GM12878 (cell line): ENCODE measurements around the gene PCED1B. TPM values are rescaled to one million over a fixed set of nuclear protein-coding genes. Genes with fewer than 3 reads are reported as not detected.

Experiments
- ATAC-seq: fragments of 200-7000 bp; cut with Tn5 transposase; 3 replicates; pipeline ENCODE4 v1.9.1; 2020; ENCODE audit warnings: mild to moderate bottlenecking, moderate library complexity
- BruUV-seq: library from RNA; stranded (reverse); fragments of 400-500 nt; replicated peaks from 2 replicates; lab custom pipeline; 2021; lab: Mats Ljungman, UMichigan
- CTCF ChIA-PET: fragments of 300-600 bp; sonication (Branson Sonifier 250); formaldehyde crosslinking; extraction: SDS; loops from one replicate; lab custom pipeline; 2021; ENCODE audit warnings: inconsistent platforms; lab: Yijun Ruan, JAX
- POLR2A ChIA-PET: fragments of 350-600 bp; formaldehyde crosslinking; extraction: SDS; loops from one replicate; lab custom pipeline; 2021; ENCODE audit warnings: inconsistent platforms; lab: Charles Lee
- RAD21 ChIA-PET: fragments of 300-600 bp; sonication (Branson Sonifier 250); formaldehyde crosslinking; loops from one replicate; lab custom pipeline; 2023; ENCODE audit warnings: antibody characterized with exemption; ENCODE audit not compliant: unreplicated experiment; lab: Charles Lee
- SMC1A ChIA-PET: fragments of 300-600 bp; sonication (Branson Sonifier 250); formaldehyde crosslinking; loops from one replicate; lab custom pipeline; 2023; ENCODE audit not compliant: unreplicated experiment, uncharacterized antibody; lab: Charles Lee
- DNase-seq: peaks from one replicate; pipeline ENCODE4 v3.0.0-alpha.2; 2011; ENCODE audit warnings: low read depth, low spot score
- FAIRE-seq: peaks from 3 replicates; lab custom pipeline; 2011; peaks lifted over from hg19 to GRCh38; lab: Jason Lieb, UNC
- H2AFZ ChIP-seq: 2 replicates; pipeline ENCODE4 v1.6.0; 2011; ENCODE audit warnings: low read depth, low read length, control low read depth; ENCODE audit not compliant: control insufficient read depth
- H3K27ac ChIP-seq: 2 replicates; pipeline ENCODE4 v1.5.1; 2011; ENCODE audit warnings: control low read depth; ENCODE audit not compliant: control insufficient read depth, insufficient read depth
- H3K27me3 ChIP-seq, 2 experiments: replicated peaks in 1 of 2; 2 replicates each; pipeline versions ENCODE4 v1.6.0 to v1.6.1; 2011; ENCODE audit warnings: low read length in 1 of 2; ENCODE audit not compliant: control insufficient read depth in 2 of 2, insufficient read depth in 2 of 2
- H3K36me3 ChIP-seq, 2 experiments: 2 replicates each; pipeline ENCODE4 v1.5.1; 2011; ENCODE audit warnings: low read length in 1 of 2; ENCODE audit not compliant: control insufficient read depth in 2 of 2, insufficient read depth in 2 of 2
- H3K4me1 ChIP-seq: 2 replicates; pipeline ENCODE4 v1.6.1; 2011; ENCODE audit warnings: mild to moderate bottlenecking, low read length, moderate library complexity, mixed read lengths; ENCODE audit not compliant: control insufficient read depth, insufficient read depth
- H3K4me2 ChIP-seq: 2 replicates; pipeline ENCODE4 v1.6.0; 2011; ENCODE audit warnings: control low read depth; ENCODE audit not compliant: control insufficient read depth, insufficient read depth
- H3K4me3 ChIP-seq: fragments of 200-600 bp; sonication (generic); 2 replicates; pipeline ENCODE4 v1.5.1; 2016
- H3K79me2 ChIP-seq: 2 replicates; pipeline ENCODE4 v1.6.0; 2011; ENCODE audit warnings: low read length; ENCODE audit not compliant: control insufficient read depth, insufficient read depth
- H3K9ac ChIP-seq: 2 replicates; pipeline ENCODE4 v1.8.0; 2011; ENCODE audit warnings: low read length, control low read depth, mixed read lengths; ENCODE audit not compliant: control insufficient read depth, insufficient read depth
- H3K9me3 ChIP-seq: replicated peaks from 3 replicates; pipeline ENCODE4 v1.5.1; 2011; ENCODE audit warnings: mild to moderate bottlenecking, low read length; ENCODE audit not compliant: control insufficient read depth, insufficient read depth
- H4K20me1 ChIP-seq: 2 replicates; pipeline ENCODE4 v1.6.0; 2011; ENCODE audit not compliant: control insufficient read depth, insufficient read depth
- BRCA1 ChIP-seq: IDR thresholded peaks from 2 replicates; pipeline ENCODE4 v1.6.1; 2011; ENCODE audit warnings: low read depth, low read length, improper control_type of control experiment
- CHD4 ChIP-seq: fragments of 200-600 bp; sonication (generic); IDR thresholded peaks from 2 replicates; pipeline ENCODE4 v1.6.1; 2016; ENCODE audit warnings: mild to moderate bottlenecking
- EP300 ChIP-seq, 2 experiments: fragments of 150-350 bp in 1 of 2; IDR thresholded peaks; 2 replicates each; pipeline ENCODE4 v1.6.1; 2011 to 2012; ENCODE audit warnings: low read depth in 2 of 2, low read length in 2 of 2, borderline replicate concordance in 1 of 2, improper control_type of control experiment in 1 of 2, inconsistent platforms in 1 of 2; ENCODE audit not compliant: control insufficient read depth in 1 of 2
- ESRRA ChIP-seq: IDR thresholded peaks from 2 replicates; pipeline ENCODE4 v1.6.1; 2012; ENCODE audit warnings: mild to moderate bottlenecking, low read length, improper control_type of control experiment
- FOXK2 ChIP-seq: fragments of 450-650 bp; IDR thresholded peaks from 2 replicates; pipeline ENCODE4 v1.6.1; 2017; ENCODE audit warnings: mild to moderate bottlenecking, moderate library complexity
- IKZF1 ChIP-seq: fragments of 450-650 bp; conservative IDR thresholded peaks from 2 replicates; pipeline ENCODE4 v1.6.1; 2017; ENCODE audit warnings: antibody characterized with exemption, mild to moderate bottlenecking
- MEF2A ChIP-seq: IDR thresholded peaks from 2 replicates; pipeline ENCODE4 v1.6.1; 2011; ENCODE audit warnings: low read depth, mild to moderate bottlenecking, low read length, moderate library complexity; ENCODE audit not compliant: insufficient read depth
- NRF1 ChIP-seq: conservative IDR thresholded peaks from 2 replicates; pipeline ENCODE4 v1.6.1; 2011; ENCODE audit warnings: mild to moderate bottlenecking, low read depth, low read length, improper control_type of control experiment
- RELA ChIP-seq: fragments of 450-650 bp; IDR thresholded peaks from 2 replicates; pipeline ENCODE4 v1.8.0; 2014; ENCODE audit warnings: borderline replicate concordance; ENCODE audit not compliant: partially characterized antibody
- RFX5 ChIP-seq: IDR thresholded peaks from 2 replicates; pipeline ENCODE4 v1.6.1; 2011; ENCODE audit warnings: low read depth, low read length, improper control_type of control experiment
- YBX1 ChIP-seq: fragments of 450-650 bp; IDR thresholded peaks from 2 replicates; pipeline ENCODE4 v1.6.1; 2016; ENCODE audit warnings: antibody characterized with exemption
- WGBS: methylation state at CpG from one replicate; pipeline ENCODE4 v1.1.6; 2016; ENCODE audit warnings: low lambda C conversion rate; ENCODE audit not compliant: insufficient replicate concordance, insufficient coverage; ENCODE audit errors: missing lambda C conversion rate; 5-methylcytosine and 5-hydroxymethylcytosine counted together
- in situ Hi-C: fragments of 300-500 bp; cut with MboI; formaldehyde crosslinking; loops from 9 replicates; pipeline ENCODE4 v1.14.3; 2018; ENCODE audit warnings: mixed read lengths
- intact Hi-C: fragments of 100-400 bp; cut with micrococcal nuclease; formaldehyde crosslinking; loops from one replicate; pipeline ENCODE4 v1.14.2; 2022; ENCODE audit not compliant: unreplicated experiment
- polyA plus RNA-seq, 11 experiments: library from polyadenylated mRNA; depleted of rRNA in 4 of 11; unstranded in 6 of 11; stranded (reverse) in 5 of 11; fragments of >200 nt; fragmentation: Nextera tagmentation in 4 of 11; fragmentation: Illumina TruSeq in 1 of 11; extraction: Ambion mirVana in 4 of 11; extraction: Trizol in 1 of 11; gene quantifications; 1 replicate in 1 of 11; 2 replicates in 10 of 11; pipeline versions ENCODE4 v1.2.1 to v1.2.3, GENCODE V29; 2011 to 2016; ENCODE audit warnings: inconsistent platforms in 2 of 11, missing spikeins in 2 of 11, low read depth in 1 of 11
- total RNA-seq, 4 experiments: library from RNA; depleted of rRNA in 3 of 4; stranded (reverse); fragments of >200 nt in 3 of 4; fragmentation: Illumina TruSeq in 1 of 4; extraction: Trizol in 1 of 4; gene quantifications; 2 replicates each; pipeline versions ENCODE4 v1.2.1 to v1.2.3, GENCODE V29; 2013 to 2021
- TF ChIP-seq, protein P1 (sequence below): IDR thresholded peaks from 2 replicates; pipeline ENCODE4 v1.6.1; 2011; ENCODE audit warnings: borderline replicate concordance, low read depth, mild to moderate bottlenecking, moderate library complexity, mixed read lengths, low read length; ENCODE audit not compliant: insufficient read depth; ENCODE audit errors: extremely low read length
- TF ChIP-seq, protein P2 (sequence below): fragments of 450-650 bp; conservative IDR thresholded peaks from 2 replicates; pipeline ENCODE4 v1.6.1; 2017; ENCODE audit warnings: mild to moderate bottlenecking, moderate library complexity
- TF ChIP-seq, protein P3 (sequence below): IDR thresholded peaks from 2 replicates; pipeline ENCODE4 v1.6.1; 2011; ENCODE audit warnings: borderline replicate concordance, low read depth, mild to moderate bottlenecking, moderate library complexity, low read length; ENCODE audit not compliant: insufficient read depth, poor library complexity, severe bottlenecking
- TF ChIP-seq, protein P4 (sequence below): fragments of 450-650 bp; IDR thresholded peaks from 2 replicates; pipeline ENCODE4 v1.6.1; 2018; ENCODE audit warnings: mild to moderate bottlenecking, low read depth, moderate library complexity; ENCODE audit not compliant: partially characterized antibody

PCED1B gene
- total and polyA plus RNA-seq, 10 of the 15 experiments (the other 5 are each of a cell fraction or from before 2014, with no cell fraction given): 0.80 to 8.8 (median 3.0) TPM

DNA sequence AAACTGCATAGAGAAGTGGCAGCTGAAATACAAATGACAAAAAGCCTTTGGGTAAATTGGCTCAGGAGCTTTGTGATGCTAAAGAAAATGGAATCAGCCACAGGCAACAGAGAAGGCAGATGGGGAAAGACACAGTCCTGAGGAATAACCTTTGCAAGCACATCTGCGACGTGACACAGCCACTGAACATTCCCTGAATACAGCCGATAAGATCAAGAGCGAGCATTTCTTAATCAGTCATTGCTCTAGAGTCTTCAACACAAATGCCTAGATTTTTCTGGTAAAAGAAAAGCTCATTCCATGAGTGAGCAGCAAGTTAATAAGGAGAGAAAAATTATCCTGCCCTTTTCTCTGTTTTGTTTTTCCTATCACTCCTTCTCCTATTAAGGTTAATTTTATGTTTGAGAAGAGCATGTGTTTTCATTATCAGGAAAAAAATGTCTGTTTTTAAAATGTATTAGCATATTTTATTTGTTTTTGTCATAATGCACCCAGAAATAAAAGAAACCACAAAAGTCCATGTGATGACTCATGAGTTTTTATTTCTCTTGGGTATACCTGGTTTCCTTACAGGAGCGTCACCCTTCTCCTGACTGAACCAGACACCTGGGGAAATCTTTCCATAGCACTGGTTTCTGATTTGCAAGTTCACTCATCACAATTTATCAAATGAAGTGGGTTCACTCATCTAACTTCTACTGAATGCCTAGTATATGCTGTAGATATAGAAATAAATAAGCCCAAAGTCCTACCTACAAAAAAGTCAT is 45.4 kb upstream of the PCED1B start:
- no peaks in the 10 kb centered on the region for H4K20me1 ChIP-seq
- FAIRE-seq (no peak), ATAC-seq (no peak), DNase-seq (no peak)
- ChIA-PET POLR2A (no interaction called here), RAD21 (interaction anchor here (0.8 to 3.9 kb wide), 4 partner anchors 268 to 603 kb away, joined by 3 to 31 read pairs (median 13); no protein-coding TSS in a partner anchor), CTCF (interaction anchor here (0.5 to 5.0 kb wide), 13 partner anchors 13 to 652 kb away, joined by 3 to 56 read pairs (median 8); no protein-coding TSS in a partner anchor), SMC1A (interaction anchor here (1.0 to 4.2 kb wide), 8 partner anchors 10 to 653 kb away, joined by 3 to 31 read pairs (median 10); no protein-coding TSS in a partner anchor)
- no TSS peak for BruUV-seq
- no peaks in the 10 kb centered on the region for H3K4me1 ChIP-seq
- in situ Hi-C loops: loop anchor here (5.0 to 10.0 kb wide), 2 partner anchors 273 to 651 kb away; no protein-coding TSS in a partner anchor
- no peak overlapping the region for H3K27ac ChIP-seq
- H3K9ac ChIP-seq: no peak overlapping the region
- no peak overlapping the region for H2AFZ ChIP-seq
- WGBS: 86% methylated on average over 5 of the region's 5 CpGs
- H3K4me3 ChIP-seq: no peak overlapping the region
- H3K36me3 ChIP-seq: no peaks in the 10 kb centered on the region
- H3K4me2 ChIP-seq: no peak overlapping the region
- no peaks in the 10 kb centered on the region for H3K27me3 ChIP-seq
- no peaks in the 10 kb centered on the region for H3K79me2 ChIP-seq
- H3K9me3 ChIP-seq: no peaks in the 10 kb centered on the region
- intact Hi-C loops: loop anchor here (10.0 kb wide), 2 partner anchors 621 to 741 kb away; partner anchors contain the start of gene SLC48A1
- no peak for TF ChIP-seq EP300 (IDR thresholded peaks at IDR 0.05; ENCODE audit: borderline replicate concordance in 1 of 2, control insufficient read depth in 1 of 2, low read depth in 2 of 2, low read length in 2 of 2)
- no peak for TF ChIP-seq BRCA1
- no peak for TF ChIP-seq IKZF1
- TF ChIP-seq FOXK2: no peak
- no peak for TF ChIP-seq RELA
- TF ChIP-seq YBX1: no peak
- no peak for TF ChIP-seq MEF2A
- TF ChIP-seq, protein P1, sequence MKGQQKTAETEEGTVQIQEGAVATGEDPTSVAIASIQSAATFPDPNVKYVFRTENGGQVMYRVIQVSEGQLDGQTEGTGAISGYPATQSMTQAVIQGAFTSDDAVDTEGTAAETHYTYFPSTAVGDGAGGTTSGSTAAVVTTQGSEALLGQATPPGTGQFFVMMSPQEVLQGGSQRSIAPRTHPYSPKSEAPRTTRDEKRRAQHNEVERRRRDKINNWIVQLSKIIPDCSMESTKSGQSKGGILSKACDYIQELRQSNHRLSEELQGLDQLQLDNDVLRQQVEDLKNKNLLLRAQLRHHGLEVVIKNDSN: no peak
- TF ChIP-seq, protein P2, sequence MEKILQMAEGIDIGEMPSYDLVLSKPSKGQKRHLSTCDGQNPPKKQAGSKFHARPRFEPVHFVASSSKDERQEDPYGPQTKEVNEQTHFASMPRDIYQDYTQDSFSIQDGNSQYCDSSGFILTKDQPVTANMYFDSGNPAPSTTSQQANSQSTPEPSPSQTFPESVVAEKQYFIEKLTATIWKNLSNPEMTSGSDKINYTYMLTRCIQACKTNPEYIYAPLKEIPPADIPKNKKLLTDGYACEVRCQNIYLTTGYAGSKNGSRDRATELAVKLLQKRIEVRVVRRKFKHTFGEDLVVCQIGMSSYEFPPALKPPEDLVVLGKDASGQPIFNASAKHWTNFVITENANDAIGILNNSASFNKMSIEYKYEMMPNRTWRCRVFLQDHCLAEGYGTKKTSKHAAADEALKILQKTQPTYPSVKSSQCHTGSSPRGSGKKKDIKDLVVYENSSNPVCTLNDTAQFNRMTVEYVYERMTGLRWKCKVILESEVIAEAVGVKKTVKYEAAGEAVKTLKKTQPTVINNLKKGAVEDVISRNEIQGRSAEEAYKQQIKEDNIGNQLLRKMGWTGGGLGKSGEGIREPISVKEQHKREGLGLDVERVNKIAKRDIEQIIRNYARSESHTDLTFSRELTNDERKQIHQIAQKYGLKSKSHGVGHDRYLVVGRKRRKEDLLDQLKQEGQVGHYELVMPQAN: no peak
- no peak for TF ChIP-seq NRF1
- TF ChIP-seq RFX5: no peak
- no peak for TF ChIP-seq ESRRA
- TF ChIP-seq, protein P3, sequence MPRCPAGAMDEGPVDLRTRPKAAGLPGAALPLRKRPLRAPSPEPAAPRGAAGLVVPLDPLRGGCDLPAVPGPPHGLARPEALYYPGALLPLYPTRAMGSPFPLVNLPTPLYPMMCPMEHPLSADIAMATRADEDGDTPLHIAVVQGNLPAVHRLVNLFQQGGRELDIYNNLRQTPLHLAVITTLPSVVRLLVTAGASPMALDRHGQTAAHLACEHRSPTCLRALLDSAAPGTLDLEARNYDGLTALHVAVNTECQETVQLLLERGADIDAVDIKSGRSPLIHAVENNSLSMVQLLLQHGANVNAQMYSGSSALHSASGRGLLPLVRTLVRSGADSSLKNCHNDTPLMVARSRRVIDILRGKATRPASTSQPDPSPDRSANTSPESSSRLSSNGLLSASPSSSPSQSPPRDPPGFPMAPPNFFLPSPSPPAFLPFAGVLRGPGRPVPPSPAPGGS: no peak
- TF ChIP-seq CHD4: no peak
- TF ChIP-seq, protein P4, sequence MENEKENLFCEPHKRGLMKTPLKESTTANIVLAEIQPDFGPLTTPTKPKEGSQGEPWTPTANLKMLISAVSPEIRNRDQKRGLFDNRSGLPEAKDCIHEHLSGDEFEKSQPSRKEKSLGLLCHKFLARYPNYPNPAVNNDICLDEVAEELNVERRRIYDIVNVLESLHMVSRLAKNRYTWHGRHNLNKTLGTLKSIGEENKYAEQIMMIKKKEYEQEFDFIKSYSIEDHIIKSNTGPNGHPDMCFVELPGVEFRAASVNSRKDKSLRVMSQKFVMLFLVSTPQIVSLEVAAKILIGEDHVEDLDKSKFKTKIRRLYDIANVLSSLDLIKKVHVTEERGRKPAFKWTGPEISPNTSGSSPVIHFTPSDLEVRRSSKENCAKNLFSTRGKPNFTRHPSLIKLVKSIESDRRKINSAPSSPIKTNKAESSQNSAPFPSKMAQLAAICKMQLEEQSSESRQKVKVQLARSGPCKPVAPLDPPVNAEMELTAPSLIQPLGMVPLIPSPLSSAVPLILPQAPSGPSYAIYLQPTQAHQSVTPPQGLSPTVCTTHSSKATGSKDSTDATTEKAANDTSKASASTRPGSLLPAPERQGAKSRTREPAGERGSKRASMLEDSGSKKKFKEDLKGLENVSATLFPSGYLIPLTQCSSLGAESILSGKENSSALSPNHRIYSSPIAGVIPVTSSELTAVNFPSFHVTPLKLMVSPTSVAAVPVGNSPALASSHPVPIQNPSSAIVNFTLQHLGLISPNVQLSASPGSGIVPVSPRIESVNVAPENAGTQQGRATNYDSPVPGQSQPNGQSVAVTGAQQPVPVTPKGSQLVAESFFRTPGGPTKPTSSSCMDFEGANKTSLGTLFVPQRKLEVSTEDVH: no peak
